Activated CD4-positive, alpha-beta T cell treated with anti-CD3 and anti-CD28 coated beads, Interleukin-2, Interleukin-4, amounts not matched to agents 100 ng/mL and 50 ng/mL, durations not matched to agents 16 hours and 8 hours (primary cell): ENCODE data around the gene CHPF.

Experiments
- DNase-seq: peaks from one replicate; pipeline ENCODE4 v3.0.0-alpha.2; 2020; ENCODE audit warnings: low spot score

The CHPF gene

DNA sequence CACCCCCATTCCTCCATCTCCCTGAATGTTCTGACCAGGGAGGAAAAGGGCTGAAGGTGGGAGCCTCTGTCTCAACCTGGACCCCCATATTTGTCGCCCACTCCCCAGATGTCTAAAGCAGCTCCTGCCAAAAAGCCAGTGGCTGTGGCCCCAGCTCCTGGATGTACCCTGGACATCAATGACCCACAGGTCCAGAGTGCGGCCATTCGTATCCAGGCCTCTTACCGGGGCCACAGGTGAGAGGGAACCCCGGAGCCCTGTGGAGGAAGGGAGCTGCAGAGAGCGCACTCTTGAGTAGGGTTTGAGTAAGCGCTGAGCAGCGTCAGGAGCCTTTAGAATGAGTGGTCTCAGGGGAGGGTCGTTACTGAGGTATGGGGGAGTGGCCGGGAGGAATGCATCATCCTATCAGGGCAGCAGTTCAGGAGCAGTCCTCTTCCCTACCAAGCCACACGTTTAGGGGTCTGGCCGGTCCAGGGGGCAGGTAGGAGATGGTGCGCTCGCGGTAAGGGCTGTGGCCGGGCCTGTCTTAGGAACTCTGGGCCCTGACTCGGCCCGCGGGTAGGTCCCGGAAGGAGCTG, 47.3 kb downstream of the CHPF start:
- DNase-seq, result no peak

- peak; percentile 66 for DNase-seq
These were observed 48.0 kb downstream of the CHPF start for GRCh38 chr2:219495531-219496122.

- no peak for DNase-seq
These were observed 48.6 kb downstream of the CHPF start for GRCh38 chr2:219494952-219495530.

DNA sequence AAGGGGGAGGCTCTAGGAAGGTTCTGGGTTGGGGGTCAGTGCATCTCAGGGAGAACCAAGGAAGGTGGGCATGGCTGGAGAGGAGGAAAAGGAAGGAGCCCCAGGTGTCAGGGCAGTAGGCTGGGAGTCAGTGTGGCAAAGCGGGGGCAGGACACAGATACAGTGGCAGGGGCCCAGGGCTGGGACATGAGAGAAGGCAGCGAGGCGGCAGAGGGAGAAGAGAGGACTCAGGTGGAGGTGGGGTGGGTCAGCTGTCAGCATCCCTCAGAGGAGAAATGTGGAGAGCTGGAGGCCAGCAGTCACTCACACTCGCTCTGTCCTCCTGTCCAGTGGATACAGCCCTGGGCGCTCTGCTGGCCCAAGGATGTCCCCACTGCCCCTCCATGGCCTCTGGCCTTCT, 50.5 kb downstream of the CHPF start:
- DNase-seq, result no peak

DNA sequence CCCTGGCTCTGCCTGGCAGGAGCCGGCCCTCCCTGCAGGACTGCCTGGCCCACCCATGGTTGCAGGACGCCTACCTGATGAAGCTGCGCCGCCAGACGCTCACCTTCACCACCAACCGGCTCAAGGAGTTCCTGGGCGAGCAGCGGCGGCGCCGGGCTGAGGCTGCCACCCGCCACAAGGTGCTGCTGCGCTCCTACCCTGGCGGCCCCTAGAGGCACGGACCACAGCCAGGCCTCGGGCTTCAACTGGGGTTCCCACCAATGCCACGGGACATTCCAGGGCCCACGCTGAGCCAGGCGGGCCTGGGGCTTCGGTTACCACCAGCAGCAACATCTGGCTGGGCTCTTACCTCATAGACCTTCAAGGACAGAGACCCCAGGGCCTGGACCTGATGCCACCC, 51.0 kb downstream of the CHPF start:
- no peak for DNase-seq

DNA sequence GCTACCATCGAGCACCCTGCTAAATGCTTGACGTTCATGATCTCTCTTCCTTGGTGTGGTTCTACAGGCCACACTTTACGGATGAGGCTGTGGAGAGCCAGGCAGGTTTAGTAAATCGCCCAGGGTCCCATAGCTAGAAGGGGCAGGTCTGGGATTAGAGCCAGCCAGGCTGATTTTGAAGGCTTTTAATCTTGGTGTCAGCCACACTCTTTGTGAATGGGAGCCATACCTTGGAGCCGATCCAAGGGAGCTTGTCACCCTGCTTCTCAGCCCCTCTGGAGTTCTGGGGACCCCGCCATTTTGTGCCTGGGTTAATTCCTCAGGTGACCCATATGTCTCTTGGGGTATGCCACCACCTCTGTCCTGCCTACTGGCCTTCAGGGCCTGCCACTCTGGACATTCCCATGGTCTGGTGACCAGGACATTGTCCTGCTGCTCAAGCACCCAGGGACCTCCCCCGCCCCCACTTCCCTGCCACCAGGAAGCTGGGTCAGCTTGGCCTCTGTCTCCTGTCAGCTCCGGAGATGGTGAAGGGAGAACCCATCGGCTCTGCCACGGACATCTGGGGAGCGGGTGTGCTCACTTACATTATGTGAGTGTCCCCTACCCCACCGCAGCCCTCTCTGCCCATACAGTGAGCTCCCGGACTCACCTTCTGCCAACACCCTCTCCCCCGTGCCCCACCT, 52.2 kb downstream of the CHPF start:
- no peak for DNase-seq

GRCh38 chr2:219490600-219491130, 52.9 kb downstream of the CHPF start:
- DNase-seq, result no peak

- no peak for DNase-seq
These were observed 53.4 kb downstream of the CHPF start for GRCh38 chr2:219490186-219490585.

DNA sequence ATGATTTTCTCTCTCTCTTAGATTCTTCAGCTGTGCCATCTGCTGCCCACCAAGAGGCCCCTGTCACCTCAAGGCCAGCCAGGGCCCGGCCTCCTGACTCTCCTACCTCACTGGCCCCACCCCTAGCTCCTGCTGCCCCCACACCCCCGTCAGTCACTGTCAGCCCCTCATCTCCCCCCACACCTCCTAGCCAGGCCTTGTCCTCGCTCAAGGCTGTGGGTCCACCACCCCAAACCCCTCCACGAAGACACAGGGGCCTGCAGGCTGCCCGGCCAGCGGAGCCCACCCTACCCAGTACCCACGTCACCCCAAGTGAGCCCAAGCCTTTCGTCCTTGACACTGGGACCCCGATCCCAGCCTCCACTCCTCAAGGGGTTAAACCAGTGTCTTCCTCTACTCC, 54.3 kb downstream of the CHPF start:
- no peak for DNase-seq
